Adrenal gland (tissue), 5 donors: ENCODE measurements around the gene THSD4.

Source experiments
- POLR2A ChIP-seq, 2 donors: fragments of 450-650 bp; IDR thresholded peaks; one replicate each; pipeline ENCODE4 v1.6.1; 2017; ENCODE audit warnings: antibody characterized with exemption in 2 of 2, mild to moderate bottlenecking in 2 of 2, moderate library complexity in 1 of 2
- TF ChIP-seq, protein P1 (sequence below), 6 experiments: fragments of 450-650 bp in 4 of 6; fragments of 200-600 bp in 2 of 6; sonication (generic) in 1 of 6; IDR thresholded peaks; 1 replicate in 5 of 6; 2 replicates in 1 of 6; pipeline versions ENCODE4 v1.5.1 to v1.8.0; 2016 to 2021; ENCODE audit warnings: antibody characterized with exemption in 6 of 6, mild to moderate bottlenecking in 2 of 6, moderate library complexity in 1 of 6
- donor health status: DM: no; HTN: no; CAD: no.

DNA sequence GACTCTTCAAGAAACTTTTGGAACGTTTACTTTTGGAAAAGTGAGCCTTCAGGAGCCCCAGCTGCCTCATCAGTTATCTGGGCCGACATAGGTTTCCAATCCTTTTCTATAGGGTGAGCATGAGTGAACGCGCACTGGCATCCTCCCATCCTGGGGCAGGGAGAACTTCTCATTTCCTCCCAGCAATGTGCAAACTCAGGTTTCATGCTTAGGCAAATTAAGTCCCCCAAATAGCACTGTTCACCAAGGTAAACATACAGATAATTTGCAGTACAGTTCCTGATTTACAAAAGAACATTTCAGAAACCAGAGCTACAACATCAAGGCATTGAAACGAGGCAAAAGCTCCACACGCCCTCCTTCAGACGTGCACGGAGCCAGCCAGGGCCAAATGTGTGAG is 361.6 kb downstream of the THSD4 start:
- TF ChIP-seq, protein P1, sequence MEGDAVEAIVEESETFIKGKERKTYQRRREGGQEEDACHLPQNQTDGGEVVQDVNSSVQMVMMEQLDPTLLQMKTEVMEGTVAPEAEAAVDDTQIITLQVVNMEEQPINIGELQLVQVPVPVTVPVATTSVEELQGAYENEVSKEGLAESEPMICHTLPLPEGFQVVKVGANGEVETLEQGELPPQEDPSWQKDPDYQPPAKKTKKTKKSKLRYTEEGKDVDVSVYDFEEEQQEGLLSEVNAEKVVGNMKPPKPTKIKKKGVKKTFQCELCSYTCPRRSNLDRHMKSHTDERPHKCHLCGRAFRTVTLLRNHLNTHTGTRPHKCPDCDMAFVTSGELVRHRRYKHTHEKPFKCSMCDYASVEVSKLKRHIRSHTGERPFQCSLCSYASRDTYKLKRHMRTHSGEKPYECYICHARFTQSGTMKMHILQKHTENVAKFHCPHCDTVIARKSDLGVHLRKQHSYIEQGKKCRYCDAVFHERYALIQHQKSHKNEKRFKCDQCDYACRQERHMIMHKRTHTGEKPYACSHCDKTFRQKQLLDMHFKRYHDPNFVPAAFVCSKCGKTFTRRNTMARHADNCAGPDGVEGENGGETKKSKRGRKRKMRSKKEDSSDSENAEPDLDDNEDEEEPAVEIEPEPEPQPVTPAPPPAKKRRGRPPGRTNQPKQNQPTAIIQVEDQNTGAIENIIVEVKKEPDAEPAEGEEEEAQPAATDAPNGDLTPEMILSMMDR (IDR thresholded peaks at IDR 0.05): no peak
- TF ChIP-seq POLR2A (IDR thresholded peaks at IDR 0.05): no peak
